GM11168 (cell line): Measurements from ENCODE around the gene RNF32.
"Not testable (repeated sequence)": the region's sequence is repeated elsewhere in the genome, so short reads cannot be mapped to it uniquely, and the experiment has no call there.

Source experiments
- in situ Hi-C: fragments of 300-500 bp; cut with MboI; formaldehyde crosslinking; loops from one replicate; pipeline ENCODE4 v1.12.0; 2022; ENCODE audit warnings: low sequenced_read_pairs; ENCODE audit not compliant: unreplicated experiment

RNF32 gene

GRCh38 chr7:156668130-156668741 is 27.7 kb downstream of the RNF32 start:
- in situ Hi-C loops: no loop called here

- in situ Hi-C loops: no loop called here
Observed at GRCh38 chr7:156669035-156669828, 28.7 kb downstream of the RNF32 start.

GRCh38 chr7:156673454-156673853 is 32.9 kb downstream of the RNF32 start:
- in situ Hi-C loops: no loop called here

DNA sequence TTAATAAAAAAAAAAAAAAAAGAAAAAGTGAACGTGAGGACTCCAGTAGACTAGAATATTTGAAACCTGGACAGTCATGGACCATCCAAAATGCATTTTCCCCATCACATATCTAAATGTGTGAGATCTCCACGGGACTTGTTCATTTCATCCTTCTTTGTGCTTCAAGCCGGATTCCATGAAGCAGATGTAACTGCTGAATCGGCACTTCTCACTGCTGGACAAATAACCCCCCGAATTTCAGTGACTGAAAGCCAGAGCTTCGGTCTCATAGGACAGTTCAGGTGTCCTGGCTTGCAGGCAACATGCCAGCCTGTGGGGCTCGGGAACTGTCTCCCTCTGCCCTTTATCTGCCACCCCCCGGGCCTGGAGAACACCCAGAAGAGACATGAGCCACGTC is 33.3 kb downstream of the RNF32 start:
- in situ Hi-C loops: no loop called here

DNA sequence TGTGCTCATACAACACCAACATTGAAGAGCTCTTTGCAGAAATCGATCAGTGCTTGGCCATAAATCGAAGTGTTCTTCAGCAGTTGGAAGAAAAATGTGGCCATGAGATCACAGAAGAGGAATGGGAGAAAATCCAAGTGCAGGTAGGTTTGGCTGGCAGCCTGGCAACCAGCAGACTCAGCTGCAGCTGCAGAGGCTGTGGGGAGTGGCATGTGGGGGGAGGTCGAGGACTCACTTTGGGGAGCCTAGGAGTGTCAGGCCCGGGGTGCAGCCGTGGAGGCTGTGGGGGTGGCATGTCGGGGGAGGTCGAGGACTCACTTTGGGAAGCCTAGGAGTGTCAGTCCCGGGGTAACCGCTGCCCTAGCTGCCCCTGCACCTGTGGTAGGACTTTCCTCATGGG is 35.1 kb downstream of the RNF32 start:
- in situ Hi-C loops: no loop called here

GRCh38 chr7:156676263-156676662 is 35.7 kb downstream of the RNF32 start:
- in situ Hi-C loops: no loop called here

DNA sequence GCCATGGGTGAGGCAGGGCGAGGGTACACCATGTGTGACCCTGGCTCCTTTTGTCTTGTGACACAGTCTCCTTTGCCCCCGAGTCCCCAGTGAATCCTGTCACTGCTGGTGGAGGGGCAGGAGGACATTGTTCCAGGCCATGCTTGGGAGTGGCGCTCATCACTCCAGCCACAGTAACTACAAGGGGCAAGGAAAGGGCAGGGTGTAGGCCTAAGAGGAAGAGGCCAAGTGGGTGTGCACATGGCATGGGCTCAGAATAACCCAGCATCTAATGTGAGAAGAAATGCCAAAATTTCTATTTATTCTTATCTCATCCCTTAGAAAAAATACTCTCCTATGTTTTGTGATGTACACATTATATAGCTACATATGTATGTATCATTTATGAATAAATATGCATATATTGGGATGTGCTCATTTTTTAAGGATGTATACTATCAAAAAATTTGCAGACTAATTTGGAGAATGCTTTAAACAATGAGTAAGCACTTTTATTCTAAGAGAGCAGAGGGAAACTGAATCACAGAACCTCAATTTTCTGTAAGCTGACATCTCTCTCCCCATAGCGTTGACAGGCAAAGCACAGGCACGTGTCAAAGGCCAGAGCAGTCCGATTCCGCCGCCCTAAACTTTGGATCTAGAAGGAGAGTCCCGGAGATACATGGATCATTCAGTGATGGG is 36.9 kb downstream of the RNF32 start:
- in situ Hi-C loops: no loop called here

DNA sequence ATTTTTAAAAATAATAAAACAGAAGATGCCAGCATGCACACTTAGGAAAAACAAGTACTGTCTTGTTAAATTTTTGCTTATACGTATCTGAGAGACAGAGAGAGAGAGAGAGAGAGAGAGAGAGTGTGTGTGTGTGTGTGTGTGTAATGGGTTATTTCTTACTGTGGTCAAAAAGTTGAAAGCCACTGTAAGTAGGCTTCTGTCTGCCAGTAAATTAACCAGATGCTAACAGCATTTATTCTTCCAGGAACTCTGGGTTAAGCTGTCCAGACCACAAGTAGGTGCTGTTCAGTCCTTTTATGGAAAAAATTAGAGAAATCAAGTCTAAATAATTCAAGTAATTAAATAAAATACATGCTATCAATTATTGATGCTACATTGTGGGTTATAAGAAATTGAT is 39.7 kb downstream of the RNF32 start:
- in situ Hi-C loops: no loop called here

DNA sequence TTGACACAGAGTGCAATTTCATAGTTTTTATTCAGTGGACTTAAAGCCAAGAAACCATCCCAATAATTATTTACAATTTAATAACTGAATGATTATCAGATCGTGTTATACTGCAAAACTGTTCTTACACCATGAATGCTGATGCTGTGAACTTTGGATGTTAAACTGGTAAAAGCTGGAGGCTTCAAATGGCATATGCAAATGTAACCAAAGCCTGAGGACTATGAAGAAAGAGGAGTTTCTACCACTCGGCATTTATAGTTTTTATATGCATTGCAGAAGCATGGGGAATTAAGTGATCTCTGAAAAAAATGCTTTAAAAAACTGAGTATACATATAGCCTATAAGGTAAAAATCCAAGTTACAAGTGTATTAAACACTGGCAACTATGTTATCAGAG is 42.4 kb downstream of the RNF32 start:
- in situ Hi-C loops: no loop called here

GRCh38 chr7:156684251-156684650 is 43.7 kb downstream of the RNF32 start:
- in situ Hi-C loops: no loop called here

GRCh38 chr7:156684661-156685060 is 44.1 kb downstream of the RNF32 start:
- in situ Hi-C loops: no loop called here

- in situ Hi-C loops: no loop called here
Observed at GRCh38 chr7:156691764-156692163, 51.2 kb downstream of the RNF32 start.

- in situ Hi-C loops: no loop called here
Observed at GRCh38 chr7:156692849-156693248, 52.3 kb downstream of the RNF32 start.

DNA sequence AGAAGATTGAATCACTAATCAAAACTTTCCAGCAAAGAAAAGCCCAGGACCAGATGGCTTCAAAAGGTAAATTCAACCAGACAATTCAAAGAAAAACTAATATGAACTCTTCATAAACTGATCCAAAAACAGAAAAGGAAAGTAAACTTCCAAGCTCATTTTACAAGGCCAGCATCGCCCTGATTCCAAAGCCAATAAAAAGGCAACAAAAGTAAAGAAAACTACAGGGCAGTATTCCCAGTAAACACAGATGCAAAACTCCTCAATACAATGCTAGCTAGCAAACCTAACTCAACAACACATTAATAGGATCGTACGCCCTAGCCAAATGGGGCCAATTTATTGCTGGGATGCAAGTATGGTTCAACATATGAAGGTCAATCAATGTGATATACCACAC is 53.1 kb downstream of the RNF32 start:
- in situ Hi-C loops: no loop called here

DNA sequence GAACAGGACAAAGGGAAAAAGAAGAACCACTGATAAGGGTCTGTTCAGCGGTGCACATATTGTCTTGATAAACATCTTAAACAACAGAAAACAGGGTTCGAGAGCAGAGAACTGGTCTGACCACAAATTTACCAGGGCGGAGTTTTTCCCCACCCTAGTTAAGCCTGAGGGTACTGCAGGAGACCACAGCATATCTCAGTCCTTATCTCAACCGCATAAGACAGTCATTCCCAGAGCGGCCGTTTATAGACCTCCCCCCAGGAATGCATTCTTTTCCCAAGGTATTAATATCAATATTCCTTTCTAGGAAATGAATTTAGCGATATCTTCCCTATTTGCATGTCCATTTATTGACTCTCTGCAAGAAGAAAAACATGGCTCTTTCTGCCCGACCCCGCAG is 56.7 kb downstream of the RNF32 start:
- in situ Hi-C loops: not testable (repeated sequence)

DNA sequence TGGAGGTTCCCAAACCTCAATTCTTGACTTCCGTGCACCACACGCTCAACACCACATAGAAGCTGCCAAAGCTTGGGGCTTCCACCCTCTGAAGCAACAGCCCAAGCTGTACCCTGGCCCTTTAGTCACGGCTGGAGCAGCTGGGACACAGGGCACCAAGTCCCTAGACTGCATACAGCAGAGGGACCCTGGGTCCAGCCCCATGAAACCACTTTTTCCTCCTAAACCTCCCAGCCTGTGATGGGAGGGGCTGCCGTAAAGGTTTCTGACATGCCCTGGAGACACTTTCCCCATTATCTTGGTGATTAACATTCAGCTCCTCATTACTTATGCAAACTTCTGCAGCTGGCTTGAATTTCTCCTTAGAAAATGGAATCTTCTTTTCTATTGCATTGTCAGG is 57.9 kb downstream of the RNF32 start:
- in situ Hi-C loops: not testable (repeated sequence)

DNA sequence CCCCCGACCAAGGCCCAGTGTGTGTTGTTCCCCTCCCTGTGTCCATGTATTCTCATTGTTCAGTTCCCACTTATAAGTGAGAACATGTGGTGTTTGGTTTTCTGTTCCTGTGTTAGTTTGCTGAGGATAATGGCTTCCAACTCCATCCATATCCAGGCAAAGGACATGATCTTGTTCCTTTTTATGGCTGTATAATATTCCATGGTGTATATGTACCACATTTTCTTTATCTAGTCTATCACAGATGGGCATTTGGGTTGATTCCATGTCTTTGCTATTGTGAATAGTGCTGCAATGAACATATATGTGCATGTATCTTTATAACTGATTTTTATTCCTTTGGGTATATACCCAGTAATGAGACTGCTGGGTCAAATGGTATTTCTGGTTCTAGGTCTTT is 61.2 kb downstream of the RNF32 start:
- in situ Hi-C loops: not testable (repeated sequence)

DNA sequence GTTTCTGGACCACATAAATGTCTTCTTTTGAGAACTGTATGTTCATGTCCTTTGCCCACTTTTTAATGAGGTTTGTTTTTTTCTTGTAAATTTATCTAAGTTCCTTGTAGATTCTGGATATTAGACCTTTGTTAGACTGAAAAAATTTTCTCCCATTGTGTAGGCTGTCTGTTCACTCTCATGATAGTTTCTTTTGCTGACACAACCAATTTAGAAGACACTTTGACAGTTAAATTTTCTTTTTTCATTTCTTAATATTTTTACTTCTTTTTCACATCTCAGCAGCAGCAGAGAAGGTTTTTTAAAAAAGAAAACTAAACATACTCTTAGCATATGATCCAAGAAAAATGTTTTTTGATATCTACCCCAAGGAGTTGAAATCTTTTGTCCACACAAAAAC is 61.8 kb downstream of the RNF32 start:
- in situ Hi-C loops: no loop called here

DNA sequence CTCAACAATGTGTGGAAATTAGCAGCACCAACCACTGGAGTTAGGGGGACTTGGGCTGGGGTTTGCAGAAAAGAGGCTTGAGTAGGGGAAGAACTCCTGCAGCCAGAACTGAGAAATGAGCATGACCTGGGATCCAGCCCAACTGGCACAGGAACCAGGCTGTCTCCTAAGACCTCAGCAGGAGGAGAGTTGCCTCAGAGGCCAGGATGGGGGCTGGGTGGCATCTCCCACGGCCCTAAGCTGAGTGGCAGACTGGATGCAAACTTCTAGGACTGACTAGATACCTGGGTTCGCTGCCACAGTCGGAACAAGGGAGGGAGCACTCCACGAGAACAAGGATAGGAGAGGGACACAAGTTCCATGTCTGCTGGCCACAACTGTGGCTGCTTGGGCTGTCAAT is 62.6 kb downstream of the RNF32 start:
- in situ Hi-C loops: no loop called here

DNA sequence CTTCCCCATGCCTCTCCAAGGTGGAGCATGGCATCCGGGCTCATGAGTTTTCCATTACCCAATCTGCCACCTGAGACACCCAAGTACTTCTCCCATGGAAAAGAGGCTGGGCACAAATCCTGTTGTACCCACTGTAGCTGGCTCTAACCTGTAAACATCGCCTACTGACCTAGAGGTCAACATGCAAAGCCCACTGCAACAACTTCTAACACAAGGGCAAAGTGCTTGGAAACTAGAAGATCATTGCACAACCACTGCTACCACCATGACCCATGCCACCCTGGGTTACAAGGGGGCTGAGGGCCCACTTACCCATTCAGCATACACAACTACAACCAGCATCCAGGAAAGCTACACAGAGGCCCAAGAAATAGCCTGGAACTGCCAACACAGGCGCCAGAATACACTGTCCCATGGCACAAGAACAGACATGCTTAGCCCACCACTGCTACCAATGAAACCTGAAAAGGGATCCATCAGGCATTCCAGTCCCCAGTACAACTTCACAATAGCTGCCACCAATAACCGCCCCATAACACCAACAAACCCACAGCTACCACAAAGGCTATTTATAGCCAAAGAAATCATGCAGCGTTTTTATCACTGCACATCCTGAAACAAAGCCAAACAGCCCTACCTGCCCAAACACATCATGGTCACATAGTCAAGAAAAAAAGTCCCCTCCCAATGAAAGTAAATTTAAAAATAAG is 63.4 kb downstream of the RNF32 start:
- in situ Hi-C loops: no loop called here
